ENCODE measurements around the gene ZDBF2. TPM values are rescaled to one million over a fixed set of nuclear protein-coding genes. Genes with fewer than 3 reads are reported as not detected.

The ZDBF2 gene
- total RNA-seq, 1 experiment from 2014 or later: 31.8 TPM

GRCh38 chr2:206241736-206242135 is 32.7 kb upstream of the ZDBF2 start:
- H2BK15ac ChIP-seq (ENCODE audit: low read depth, low read length): no peak overlapping the region
- no peak overlapping the region for H2BK20ac ChIP-seq (ENCODE audit: low read depth, low read length, poor library complexity, severe bottlenecking)
- H3K9me3 ChIP-seq (ENCODE audit: control insufficient read depth, low read depth, low read length): no peaks in the 10 kb centered on the region
- WGBS (ENCODE audit: extremely low coverage, insufficient read length, low lambda C conversion rate): no CpG with 5 or more reads among the region's 4 CpGs
- H3K79me1 ChIP-seq (ENCODE audit: insufficient read depth, low read depth, low read length, poor library complexity, severe bottlenecking): no peaks in the 10 kb centered on the region
- no peak overlapping the region for H4K8ac ChIP-seq (replicated peaks; ENCODE audit: insufficient read length, low read depth, low read length)
- no peaks in the 10 kb centered on the region for H3K4me1 ChIP-seq (ENCODE audit: insufficient read depth, low read length)
- no peak overlapping the region for H4K5ac ChIP-seq (ENCODE audit: insufficient read length, low read depth, low read length)
- no peak overlapping the region for H2BK120ac ChIP-seq (ENCODE audit: low read depth, low read length, poor library complexity, severe bottlenecking)
- H3K23me2 ChIP-seq (ENCODE audit: insufficient read length, low read depth, low read length, poor library complexity, severe bottlenecking): no peaks in the 10 kb centered on the region
- no peak overlapping the region for H3K23ac ChIP-seq (ENCODE audit: insufficient read length, low read depth, low read length)
- H2BK12ac ChIP-seq (ENCODE audit: insufficient read length, low read depth, low read length): no peak overlapping the region
- no peak overlapping the region for H2BK5ac ChIP-seq (ENCODE audit: insufficient read length, low read length)
- H3K9ac ChIP-seq (ENCODE audit: extremely low read depth, insufficient read length, low read length): no peak overlapping the region
- TF ChIP-seq, protein P1, sequence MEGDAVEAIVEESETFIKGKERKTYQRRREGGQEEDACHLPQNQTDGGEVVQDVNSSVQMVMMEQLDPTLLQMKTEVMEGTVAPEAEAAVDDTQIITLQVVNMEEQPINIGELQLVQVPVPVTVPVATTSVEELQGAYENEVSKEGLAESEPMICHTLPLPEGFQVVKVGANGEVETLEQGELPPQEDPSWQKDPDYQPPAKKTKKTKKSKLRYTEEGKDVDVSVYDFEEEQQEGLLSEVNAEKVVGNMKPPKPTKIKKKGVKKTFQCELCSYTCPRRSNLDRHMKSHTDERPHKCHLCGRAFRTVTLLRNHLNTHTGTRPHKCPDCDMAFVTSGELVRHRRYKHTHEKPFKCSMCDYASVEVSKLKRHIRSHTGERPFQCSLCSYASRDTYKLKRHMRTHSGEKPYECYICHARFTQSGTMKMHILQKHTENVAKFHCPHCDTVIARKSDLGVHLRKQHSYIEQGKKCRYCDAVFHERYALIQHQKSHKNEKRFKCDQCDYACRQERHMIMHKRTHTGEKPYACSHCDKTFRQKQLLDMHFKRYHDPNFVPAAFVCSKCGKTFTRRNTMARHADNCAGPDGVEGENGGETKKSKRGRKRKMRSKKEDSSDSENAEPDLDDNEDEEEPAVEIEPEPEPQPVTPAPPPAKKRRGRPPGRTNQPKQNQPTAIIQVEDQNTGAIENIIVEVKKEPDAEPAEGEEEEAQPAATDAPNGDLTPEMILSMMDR (conservative IDR thresholded peaks at IDR 0.05): no peak
- no peak overlapping the region for H3K56ac ChIP-seq (ENCODE audit: insufficient read length, low read depth, low read length)
- no peak overlapping the region for H3T11ph ChIP-seq (ENCODE audit: low read length)
- H3K4ac ChIP-seq (ENCODE audit: low read depth, low read length): no peak overlapping the region
- Mint-ChIP-seq H3K4me3 (no peak overlapping the region), H3K4me1 (peaks cover 0 to 7% of the 10 kb centered on the region in 2 experiments; a peak in 1 of 4 replicates), H3K27ac (no peak overlapping the region), H3K36me3 (ENCODE audit: insufficient read depth in 1 of 3, low read depth in 3 of 3) (peaks cover 0 to 15% (median 0%) of the 10 kb centered on the region in 3 experiments; a peak in 2 of 7 replicates), H3K27me3 (ENCODE audit: low read depth) (0 out of 2 replicates have a peak, but pooled peaks cover 2% of the 10 kb centered on the region), H3K9me3 (peaks cover 10 to 15% of the 10 kb centered on the region in 2 experiments; a peak in 4 of 5 replicates)
- no peaks in the 10 kb centered on the region for H3K27me3 ChIP-seq (ENCODE audit: insufficient read depth, low read length)
- H4K20me1 ChIP-seq (ENCODE audit: control insufficient read depth, insufficient read depth, insufficient read length): no peaks in the 10 kb centered on the region
- no peak overlapping the region for H3K18ac ChIP-seq (ENCODE audit: insufficient read length, low read depth, low read length)
- DNase-seq: no peak
- H3K14ac ChIP-seq (ENCODE audit: insufficient read depth, low read length): no peak overlapping the region
- no peak overlapping the region for H4K91ac ChIP-seq (ENCODE audit: insufficient read length, low read depth, low read length)
- no peak overlapping the region for H3K27ac ChIP-seq (ENCODE audit: insufficient read length, low read depth, low read length)
- no peaks in the 10 kb centered on the region for H3K79me2 ChIP-seq (ENCODE audit: insufficient read depth, low read length)
- H2AK5ac ChIP-seq (ENCODE audit: insufficient read length, low read length): no peak overlapping the region
- H3K4me2 ChIP-seq (ENCODE audit: insufficient read depth, insufficient read length, low read length): no peak overlapping the region
- no peak overlapping the region for H2AFZ ChIP-seq (ENCODE audit: low read length)

All from H9 (cell line).